Activated naive CD4-positive, alpha-beta T cell treated with anti-CD3 and anti-CD28 coated beads, Interleukin-2, amount 50 U/mL, for 24 hours (primary cell): Measurements from ENCODE around the gene COX6B2.
A peak's percentile ranks its signal among the peaks of the same experiment; 100 is the strongest.
"Not testable (repeated sequence)": the region's sequence is repeated elsewhere in the genome, so short reads cannot be mapped to it uniquely, and the experiment has no call there.

ENCODE experiments used
- H3K27ac Mint-ChIP-seq: one replicate; pipeline ENCODE4 v1.8.0; 2021; ENCODE audit warnings: mild to moderate bottlenecking, mixed read lengths
- H3K27me3 Mint-ChIP-seq: one replicate; pipeline ENCODE4 v1.8.0; 2021; ENCODE audit warnings: mixed read lengths
- H3K36me3 Mint-ChIP-seq: one replicate; pipeline ENCODE4 v1.8.0; 2021; ENCODE audit warnings: mixed read lengths
- H3K4me1 Mint-ChIP-seq: one replicate; pipeline ENCODE4 v1.8.0; 2021; ENCODE audit warnings: mixed read lengths
- H3K4me3 Mint-ChIP-seq: one replicate; pipeline ENCODE4 v1.8.0; 2021; ENCODE audit warnings: mild to moderate bottlenecking, mixed read lengths
- H3K9me3 Mint-ChIP-seq: one replicate; pipeline ENCODE4 v1.8.0; 2021; ENCODE audit warnings: mixed read lengths

COX6B2 gene, protein sequence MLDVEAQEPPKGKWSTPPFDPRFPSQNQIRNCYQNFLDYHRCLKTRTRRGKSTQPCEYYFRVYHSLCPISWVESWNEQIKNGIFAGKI

DNA sequence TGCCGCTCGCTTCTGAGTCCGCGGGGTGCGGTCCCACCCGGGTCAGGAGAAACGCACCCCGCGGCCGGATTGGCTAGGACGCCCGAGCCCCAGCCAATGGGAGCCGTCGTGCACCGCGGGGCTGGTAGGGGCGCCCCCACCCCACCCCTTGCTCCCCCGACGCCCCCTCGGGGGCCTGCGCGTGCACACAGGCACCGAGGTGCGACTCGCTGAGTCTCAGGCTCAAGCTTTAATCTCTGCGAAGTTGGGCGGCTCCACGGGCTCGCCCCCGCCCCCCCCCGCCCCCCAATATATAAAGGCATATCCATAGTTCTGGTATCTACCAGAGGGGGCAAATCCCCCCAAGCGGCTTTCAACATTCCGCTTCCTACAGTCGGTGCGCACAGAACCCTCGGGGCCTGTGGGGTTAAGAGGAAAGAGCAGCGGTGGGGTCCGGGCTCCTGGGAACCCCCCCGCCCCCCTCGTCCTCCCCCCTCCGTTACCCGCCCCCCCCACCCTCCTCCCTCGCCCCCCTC, at the start of gene COX6B2:
Gene COX6B2, minus strand, starts transcription at position 22 of the 515 bp plus-strand sequence. CDS start 198 bp downstream, outside the sequence.
- Mint-ChIP-seq H3K36me3 (no peaks in the 10 kb centered on the region), H3K9me3 (no peaks in the 10 kb centered on the region), H3K4me3 (peak within 1 kb of the TSS; percentile 82), H3K27ac (no peak within 1 kb of the TSS), H3K4me1 (peaks cover 17% of the 10 kb centered on the region), H3K27me3 (peaks cover 25% of the 10 kb centered on the region)

DNA sequence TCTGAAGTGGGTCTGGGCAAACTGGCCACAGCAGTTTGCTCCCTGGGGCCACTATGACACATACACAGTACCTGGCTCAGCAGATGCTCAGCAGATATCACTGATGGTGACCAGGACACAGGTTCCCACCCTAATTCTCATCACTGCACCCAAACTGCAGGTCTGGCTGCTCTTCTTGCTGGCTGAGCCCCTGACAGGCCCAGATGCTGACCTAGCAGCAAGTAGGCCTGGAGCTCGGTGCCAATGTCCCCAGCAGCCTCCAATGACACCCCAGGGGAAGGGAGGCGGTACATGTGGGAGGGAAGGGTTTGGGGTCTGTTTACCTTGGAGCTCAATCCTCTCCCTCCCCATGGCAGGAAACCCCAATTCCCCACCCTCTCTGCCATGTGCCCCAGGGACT, 48.0 kb upstream of the COX6B2 start:
- H3K27ac Mint-ChIP-seq, result no peak overlapping the region
- no peaks in the 10 kb centered on the region for H3K27me3 Mint-ChIP-seq
- H3K4me3 Mint-ChIP-seq, result no peak overlapping the region
- H3K4me1 Mint-ChIP-seq, result peaks cover 27% of the 10 kb centered on the region
- H3K36me3 Mint-ChIP-seq, result peaks cover 16% of the 10 kb centered on the region
- H3K9me3 Mint-ChIP-seq, result no peaks in the 10 kb centered on the region

DNA sequence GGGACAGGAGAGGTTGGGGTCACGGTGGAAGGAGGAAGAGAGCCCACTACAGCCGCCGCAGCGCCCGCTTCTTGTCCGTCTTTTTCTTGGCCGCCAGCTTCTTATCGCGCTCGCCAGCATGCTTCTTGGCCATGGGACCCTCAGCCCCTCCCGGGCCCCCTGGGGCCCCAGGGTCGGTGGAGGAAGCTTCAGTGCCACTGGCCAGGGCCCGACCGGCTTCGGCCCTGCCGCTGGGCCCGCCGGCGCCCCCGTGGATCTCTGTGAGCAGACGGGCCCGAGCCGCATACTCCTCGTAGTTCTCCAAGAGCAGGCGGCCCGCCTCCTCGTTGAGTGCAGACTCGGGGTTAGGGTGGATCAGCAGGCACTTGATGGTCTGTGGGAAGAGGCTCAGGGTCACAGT, 46.9 kb upstream of the COX6B2 start:
- H3K36me3 Mint-ChIP-seq, result peaks cover 13% of the 10 kb centered on the region
- H3K27ac Mint-ChIP-seq, H3K4me3 Mint-ChIP-seq, H3K9me3 Mint-ChIP-seq, H3K27me3 Mint-ChIP-seq: not testable (repeated sequence)
- peaks cover 22% of the 10 kb centered on the region for H3K4me1 Mint-ChIP-seq

DNA sequence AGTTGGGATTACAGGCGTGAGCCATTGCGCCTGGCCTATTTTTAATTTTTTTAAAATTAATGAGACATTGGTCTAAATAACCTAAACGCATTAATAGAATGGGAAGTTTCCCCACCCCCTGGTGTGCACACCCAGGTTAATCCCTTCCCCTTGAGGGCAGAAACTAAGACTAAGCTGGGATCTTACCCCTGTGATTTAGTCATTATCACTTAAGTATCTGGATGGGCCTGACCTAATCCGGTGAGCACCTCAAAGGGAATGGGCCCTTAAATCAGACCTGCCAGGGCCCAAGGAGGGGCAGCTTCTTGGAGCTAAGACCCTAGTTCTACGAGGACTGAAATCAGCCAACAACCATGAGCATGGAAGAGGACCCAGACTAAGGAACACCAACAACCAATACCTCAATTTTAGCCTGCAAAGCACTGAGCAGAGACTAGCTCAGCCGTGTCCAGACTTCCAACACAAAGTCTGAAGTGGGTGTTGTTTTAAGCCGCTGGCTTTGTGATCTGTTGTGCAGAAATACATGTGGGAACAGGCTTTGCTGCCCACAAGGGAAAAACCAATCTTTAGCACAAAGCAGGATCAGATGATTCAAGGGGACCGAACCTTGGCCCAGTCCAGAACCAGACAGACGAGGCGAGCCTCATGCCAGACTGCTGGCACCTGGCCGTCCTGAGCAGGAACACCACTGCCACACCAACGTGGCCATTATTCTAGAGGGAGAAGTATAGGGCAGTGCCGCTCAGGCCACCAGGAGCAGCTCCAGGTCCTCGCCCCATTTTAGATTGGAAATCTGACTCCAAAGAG, 46.0 kb upstream of the COX6B2 start:
- Mint-ChIP-seq H3K27me3 (no peaks in the 10 kb centered on the region), H3K4me3 (no peak overlapping the region), H3K4me1 (peaks cover 13% of the 10 kb centered on the region), H3K9me3 (no peaks in the 10 kb centered on the region), H3K27ac (no peak overlapping the region), H3K36me3 (peaks cover 6% of the 10 kb centered on the region)

DNA sequence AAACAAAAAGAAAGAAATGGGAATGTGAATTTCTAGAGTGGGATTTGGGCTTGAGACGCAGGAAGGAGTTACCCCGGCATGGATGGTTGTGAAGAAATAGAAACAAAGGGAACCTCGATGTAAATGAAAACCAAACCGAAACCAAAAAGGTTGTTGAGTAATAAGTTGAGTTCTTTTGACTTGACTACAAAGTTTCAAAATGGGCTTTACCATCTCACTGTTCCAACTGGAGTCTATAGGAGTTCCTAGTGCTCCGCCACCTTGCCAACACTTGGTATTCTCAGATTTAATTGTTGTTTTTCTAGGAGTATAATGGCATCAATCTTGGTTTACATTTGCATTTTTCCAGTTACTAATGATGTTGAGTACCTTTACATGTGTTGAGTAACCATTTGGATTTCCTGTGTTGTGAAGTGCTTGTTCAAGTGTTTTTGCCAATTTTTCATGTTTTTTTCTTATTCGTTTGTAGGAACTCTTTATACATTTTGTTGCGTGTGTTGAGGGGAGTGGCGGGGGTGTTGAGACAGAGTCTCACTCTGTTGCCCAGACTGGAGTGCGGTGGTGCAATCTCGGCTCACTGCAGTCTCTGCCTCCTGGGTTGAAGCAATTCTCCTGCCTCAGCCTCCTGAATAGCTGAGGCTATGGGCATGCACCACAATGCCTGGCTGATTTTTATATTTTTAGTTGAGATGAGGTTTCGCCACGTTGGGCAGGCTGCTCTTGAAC, 43.8 kb upstream of the COX6B2 start:
- H3K36me3 Mint-ChIP-seq, result peaks cover 5% of the 10 kb centered on the region
- H3K4me1 Mint-ChIP-seq, result peaks cover 11% of the 10 kb centered on the region
- H3K27me3 Mint-ChIP-seq, result no peaks in the 10 kb centered on the region
- H3K27ac Mint-ChIP-seq, result no peak overlapping the region
- no peak overlapping the region for H3K4me3 Mint-ChIP-seq
- H3K9me3 Mint-ChIP-seq, result no peaks in the 10 kb centered on the region

DNA sequence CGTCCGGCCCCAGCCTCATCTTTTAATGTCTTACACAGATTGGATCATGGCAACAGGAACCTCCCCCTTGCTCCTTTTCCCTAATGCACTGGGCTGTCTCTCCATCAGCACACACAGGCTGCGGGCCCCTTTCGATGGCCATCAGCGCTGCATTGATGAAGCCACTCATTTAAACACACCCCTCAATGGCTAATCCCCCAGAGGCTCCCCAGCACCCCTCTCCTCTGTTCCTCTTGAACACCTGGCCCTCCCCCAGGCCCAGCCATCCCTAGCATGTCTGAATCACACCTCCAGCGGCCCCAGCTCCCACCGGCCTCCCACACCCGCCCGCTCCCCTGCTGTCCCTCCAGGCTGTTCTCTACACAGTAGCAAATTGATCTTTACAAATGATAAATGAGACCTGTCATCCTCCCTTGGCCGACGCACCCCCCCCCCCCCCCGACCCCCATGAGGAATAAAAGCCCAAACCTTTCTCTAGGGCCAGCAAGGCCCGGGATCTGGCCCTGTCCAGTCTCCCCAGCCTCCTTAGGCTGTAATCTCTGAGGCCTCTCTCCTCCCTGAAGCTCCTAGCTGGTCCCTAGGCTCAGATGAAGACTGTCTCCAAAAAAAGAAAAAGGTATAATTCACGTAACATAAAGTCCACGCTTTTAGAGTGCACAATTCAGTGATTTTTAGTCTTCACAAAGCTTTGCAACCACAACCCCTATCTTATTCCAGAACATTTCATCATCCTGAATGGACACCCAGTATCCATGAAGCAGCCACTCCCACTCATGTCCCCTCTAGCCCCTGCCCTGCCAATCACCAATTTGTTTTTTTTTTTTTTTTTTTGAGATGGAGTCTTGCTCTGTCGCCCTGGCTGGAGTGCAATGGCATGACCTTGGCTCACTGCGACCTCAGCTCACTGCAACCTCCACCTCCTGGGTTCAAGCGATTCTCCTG, 38.6 kb upstream of the COX6B2 start:
- Mint-ChIP-seq H3K9me3 (no peaks in the 10 kb centered on the region), H3K27ac (no peak overlapping the region), H3K4me3 (no peak overlapping the region), H3K27me3 (no peaks in the 10 kb centered on the region), H3K4me1 (peaks cover 26% of the 10 kb centered on the region), H3K36me3 (peaks cover 11% of the 10 kb centered on the region)

DNA sequence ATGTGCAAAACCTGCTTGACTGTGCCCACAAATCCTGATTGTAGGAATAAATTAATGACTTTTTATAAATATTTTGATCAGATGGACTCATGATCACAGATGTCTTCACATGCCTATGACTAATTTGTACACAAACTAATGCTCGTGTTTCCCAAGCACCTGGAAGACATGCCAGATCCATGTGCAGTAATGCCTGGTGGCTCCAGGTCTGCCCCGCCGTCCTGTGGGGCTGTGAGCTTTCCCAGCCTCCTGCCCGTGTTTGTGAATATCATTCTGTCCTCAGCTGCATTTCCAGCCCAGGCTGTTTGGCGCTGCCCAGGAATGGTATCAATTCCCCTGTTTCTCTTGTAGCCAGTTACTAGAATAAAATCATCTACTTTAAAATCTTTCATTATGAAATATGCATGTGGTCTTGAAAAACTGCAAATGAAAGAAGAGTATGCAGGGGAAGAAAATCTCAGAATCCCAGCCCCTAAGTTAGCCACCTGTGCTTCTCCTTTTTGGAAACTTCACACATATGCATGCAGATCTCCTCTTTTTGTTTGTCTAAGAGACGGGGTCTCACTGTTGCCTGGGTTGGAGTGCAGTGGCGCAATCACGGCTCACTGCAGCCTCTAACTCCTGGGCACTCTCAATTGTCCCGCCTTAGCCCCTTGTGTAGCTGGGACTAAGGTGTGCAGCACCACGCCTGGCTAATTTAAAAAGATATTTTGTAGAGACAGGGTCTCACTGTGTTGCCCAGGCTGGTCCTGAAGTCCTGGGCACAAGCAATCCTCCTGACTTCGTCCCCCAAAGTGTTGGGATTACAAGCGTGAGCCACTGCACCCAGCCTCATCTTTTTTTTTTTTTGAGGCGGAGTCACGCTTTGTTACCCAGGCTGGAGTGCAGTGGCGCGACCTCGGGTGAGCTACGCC, 37.4 kb upstream of the COX6B2 start:
- Mint-ChIP-seq H3K27ac (no peak overlapping the region), H3K4me1 (peaks cover 30% of the 10 kb centered on the region), H3K4me3 (no peak overlapping the region), H3K36me3 (peaks cover 16% of the 10 kb centered on the region), H3K9me3 (no peaks in the 10 kb centered on the region), H3K27me3 (no peaks in the 10 kb centered on the region)

DNA sequence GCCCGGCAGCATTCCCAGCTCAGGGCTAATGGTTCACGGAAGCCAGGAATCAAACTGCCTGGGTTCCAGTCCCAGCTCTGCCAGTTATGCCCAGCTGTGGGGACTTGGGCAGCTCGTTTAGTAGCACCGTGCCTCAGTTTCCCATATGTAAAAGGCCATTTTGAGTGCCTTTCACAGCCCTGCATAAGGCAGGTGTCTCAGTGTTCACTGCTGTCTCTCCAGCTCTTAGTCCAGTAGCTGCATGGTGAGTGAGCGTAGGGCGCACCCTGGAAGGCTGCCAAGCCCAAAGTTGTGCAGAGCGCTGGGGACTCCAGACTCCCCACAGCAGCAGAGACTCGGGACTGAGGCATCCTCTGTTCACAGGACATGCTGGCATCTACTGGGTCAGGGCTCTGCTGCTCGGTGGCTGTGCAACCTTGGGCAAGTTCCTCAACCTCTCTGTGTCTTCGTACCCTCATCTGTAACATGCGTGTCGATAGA, 36.7 kb upstream of the COX6B2 start:
- Mint-ChIP-seq H3K36me3 (peaks cover 23% of the 10 kb centered on the region), H3K4me3 (no peak overlapping the region), H3K27me3 (no peaks in the 10 kb centered on the region), H3K27ac (no peak overlapping the region), H3K4me1 (peaks cover 34% of the 10 kb centered on the region), H3K9me3 (no peaks in the 10 kb centered on the region)

DNA sequence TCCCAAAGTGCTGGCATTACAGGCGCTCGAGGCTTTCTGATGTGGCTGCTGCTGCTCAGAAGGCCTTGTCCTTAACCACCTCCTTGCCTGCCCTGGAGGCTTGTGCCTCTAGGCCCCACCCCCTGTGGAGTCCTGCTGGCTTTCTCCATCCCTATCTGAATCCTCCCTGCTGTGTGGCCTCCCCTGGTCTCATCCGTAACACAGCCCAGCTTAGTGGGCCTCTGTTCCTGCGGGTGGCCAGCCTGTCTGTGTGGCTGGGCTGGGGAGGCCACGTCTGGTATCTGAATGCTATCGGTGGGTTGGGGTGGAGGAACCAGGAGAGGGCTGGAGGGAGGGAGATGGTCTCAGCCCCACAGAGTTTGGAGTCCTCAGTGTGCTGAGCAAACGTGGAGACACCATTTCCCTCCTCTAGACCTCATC, 36.0 kb upstream of the COX6B2 start:
- Mint-ChIP-seq H3K27me3 (no peaks in the 10 kb centered on the region), H3K4me3 (peak overlapping the region; percentile 52), H3K36me3 (peaks cover 29% of the 10 kb centered on the region), H3K9me3 (no peaks in the 10 kb centered on the region), H3K4me1 (peaks cover 34% of the 10 kb centered on the region), H3K27ac (peak overlapping the region; percentile 78)

DNA sequence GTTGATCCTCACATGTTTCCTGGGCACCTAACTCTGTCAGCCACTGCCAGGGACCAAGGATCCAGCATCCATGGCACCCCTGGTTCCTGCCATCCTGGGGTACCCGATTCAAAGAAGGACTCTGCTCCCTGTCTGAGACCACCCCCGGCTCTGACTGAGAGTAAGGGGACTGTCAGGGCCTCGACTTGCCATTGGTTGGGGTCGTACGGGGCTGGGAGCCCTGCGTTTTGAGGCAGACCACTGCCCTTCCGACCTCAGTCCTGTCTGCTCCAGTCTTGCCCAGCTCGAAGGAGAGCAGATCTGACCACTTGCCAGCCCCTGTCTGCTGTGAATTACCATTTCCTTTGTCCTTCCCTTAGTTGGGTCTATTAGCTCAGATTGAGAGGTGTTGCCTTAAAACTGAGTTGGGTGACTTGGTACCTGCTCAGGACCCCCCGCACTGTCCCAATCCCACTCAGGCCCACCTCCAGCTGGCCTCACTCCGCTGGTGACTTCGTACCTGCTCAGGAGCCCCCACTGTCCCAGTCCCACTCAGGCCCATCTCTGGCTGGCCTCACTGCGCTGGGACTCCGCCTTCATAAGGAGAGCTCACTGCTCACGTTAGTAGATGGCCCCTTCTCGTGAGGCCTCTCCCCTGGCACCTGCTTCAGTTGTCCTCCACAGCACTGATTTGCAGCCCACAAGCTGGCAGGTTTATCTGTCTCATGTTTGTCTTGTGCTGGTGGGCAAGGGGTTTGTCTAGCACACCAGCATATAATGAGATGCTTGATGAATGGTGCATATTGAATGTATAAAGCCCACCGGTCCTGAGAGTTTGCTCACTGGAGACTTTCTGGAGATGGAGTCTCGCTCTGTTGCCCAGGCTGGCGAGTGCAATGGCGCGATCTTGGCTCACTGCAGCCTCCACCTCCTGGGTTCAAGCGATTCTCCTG, 35.1 kb upstream of the COX6B2 start:
- Mint-ChIP-seq H3K27ac (peak overlapping the region; percentile 80), H3K27me3 (no peaks in the 10 kb centered on the region), H3K4me1 (peaks cover 36% of the 10 kb centered on the region), H3K36me3 (peaks cover 29% of the 10 kb centered on the region), H3K4me3 (peak overlapping the region; percentile 70), H3K9me3 (no peaks in the 10 kb centered on the region)

DNA sequence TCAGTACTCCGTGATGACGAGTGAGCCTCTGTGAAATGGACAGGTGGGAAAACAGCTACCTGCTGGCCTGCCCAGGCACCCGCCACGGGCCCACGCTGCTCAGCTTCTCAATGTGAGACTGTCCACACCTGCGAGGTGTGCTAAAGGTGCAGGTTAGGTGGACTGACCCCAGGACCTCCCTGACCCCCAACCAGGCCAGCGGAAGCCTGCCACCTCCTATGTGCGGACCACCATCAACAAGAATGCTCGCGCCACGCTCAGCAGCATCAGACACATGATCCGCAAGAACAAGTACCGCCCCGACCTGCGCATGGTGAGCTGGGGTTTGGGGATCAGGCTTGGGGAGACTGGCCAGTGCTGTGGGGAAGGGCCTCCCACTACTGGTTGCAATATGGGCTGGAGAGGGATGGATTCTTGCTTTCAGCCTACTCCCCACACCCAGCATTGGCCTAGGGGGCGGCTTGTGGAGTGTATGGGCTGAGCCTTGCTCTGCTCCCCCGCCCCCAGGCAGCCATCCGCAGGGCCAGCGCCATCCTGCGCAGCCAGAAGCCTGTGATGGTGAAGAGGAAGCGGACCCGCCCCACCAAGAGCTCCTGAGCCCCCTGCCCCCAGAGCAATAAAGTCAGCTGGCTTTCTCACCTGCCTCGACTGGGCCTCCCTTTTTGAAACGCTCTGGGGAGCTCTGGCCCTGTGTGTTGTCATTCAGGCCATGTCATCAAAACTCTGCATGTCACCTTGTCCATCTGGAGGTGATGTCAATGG, 33.4 kb upstream of the COX6B2 start:
- H3K27ac Mint-ChIP-seq, result peak overlapping the region; percentile 100
- no peaks in the 10 kb centered on the region for H3K27me3 Mint-ChIP-seq
- peak overlapping the region; percentile 98 for H3K4me3 Mint-ChIP-seq
- H3K4me1 Mint-ChIP-seq, result peaks cover 45% of the 10 kb centered on the region
- H3K9me3 Mint-ChIP-seq, result no peaks in the 10 kb centered on the region
- peaks cover 29% of the 10 kb centered on the region for H3K36me3 Mint-ChIP-seq

DNA sequence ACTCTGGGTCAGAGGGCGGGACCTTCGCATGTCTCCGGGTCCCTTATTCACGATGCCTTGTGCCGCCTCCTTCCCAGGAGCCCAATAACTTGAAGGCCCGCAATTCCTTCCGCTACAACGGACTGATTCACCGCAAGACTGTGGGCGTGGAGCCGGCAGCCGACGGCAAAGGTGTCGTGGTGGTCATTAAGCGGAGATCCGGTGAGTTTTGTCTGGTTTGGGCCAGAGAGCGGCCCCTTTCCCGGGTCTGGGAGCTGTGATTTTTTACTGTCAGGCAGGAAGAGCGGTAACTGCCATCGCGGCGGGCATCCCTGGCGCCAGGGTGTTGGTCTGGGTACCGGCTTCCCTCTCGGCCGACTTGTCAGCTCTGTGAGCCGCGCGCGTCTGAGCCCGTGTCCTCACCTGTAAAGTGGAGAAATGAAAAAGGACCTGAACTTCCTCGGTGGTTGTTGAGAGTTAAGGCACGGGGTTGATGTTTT, 32.0 kb upstream of the COX6B2 start:
- H3K4me3 Mint-ChIP-seq, result peak overlapping the region; percentile 98
- peaks cover 29% of the 10 kb centered on the region for H3K36me3 Mint-ChIP-seq
- peaks cover 57% of the 10 kb centered on the region for H3K4me1 Mint-ChIP-seq
- H3K9me3 Mint-ChIP-seq, result no peaks in the 10 kb centered on the region
- no peaks in the 10 kb centered on the region for H3K27me3 Mint-ChIP-seq
- peak overlapping the region; percentile 100 for H3K27ac Mint-ChIP-seq
